Measurements from ENCODE around the gene RSBN1L.
A peak's percentile ranks its signal among the peaks of the same experiment; 100 is the strongest.

Gene RSBN1L

GRCh38 chr7:77796109-77796508 lies 99.8 kb downstream of the RSBN1L start:
- Histone ChIP-seq H3K27ac (ENCODE audit: low read depth, low read length) (no peak overlapping the region), H3K9me3 (ENCODE audit: control insufficient read depth in 5 of 5, low read length in 5 of 5) (no peaks in the 10 kb centered on the region), H3K36me3 (ENCODE audit: control insufficient read depth in 5 of 5, insufficient read depth in 5 of 5, low read length in 5 of 5) (peaks cover 0 to 5% (median 0%) of the 10 kb centered on the region in 5 donors), H3K4me3 (ENCODE audit: low read depth in 1 of 5, low read length in 5 of 5) (no peak overlapping the region), H3K27me3 (ENCODE audit: control insufficient read depth in 5 of 5, insufficient read depth in 4 of 5, low read length in 5 of 5) (no peaks in the 10 kb centered on the region), H3K9ac (ENCODE audit: low read length in 5 of 5) (no peak overlapping the region), H3K4me1 (ENCODE audit: control insufficient read depth in 5 of 5, insufficient read depth in 5 of 5, low read length in 5 of 5) (peaks cover 2 to 42% (median 32%) of the 10 kb centered on the region in 5 donors)

GRCh38 chr7:77796960-77797359 lies 100.7 kb downstream of the RSBN1L start:
- H3K4me3 ChIP-seq (ENCODE audit: low read depth in 1 of 5, low read length in 5 of 5) = peak overlapping the region; percentile 85 to 99 (median 97)
- peaks cover 0 to 5% (median 0%) of the 10 kb centered on the region in 5 donors for H3K36me3 ChIP-seq (ENCODE audit: control insufficient read depth in 5 of 5, insufficient read depth in 5 of 5, low read length in 5 of 5)
- no peak overlapping the region for H3K27ac ChIP-seq (ENCODE audit: low read depth, low read length)
- no peaks in the 10 kb centered on the region for H3K27me3 ChIP-seq (ENCODE audit: control insufficient read depth in 5 of 5, insufficient read depth in 4 of 5, low read length in 5 of 5)
- H3K9me3 ChIP-seq (ENCODE audit: control insufficient read depth in 5 of 5, low read length in 5 of 5) = no peaks in the 10 kb centered on the region
- peaks cover 2 to 42% (median 32%) of the 10 kb centered on the region in 5 donors for H3K4me1 ChIP-seq (ENCODE audit: control insufficient read depth in 5 of 5, insufficient read depth in 5 of 5, low read length in 5 of 5)
- peak overlapping the region in 3 of 5 donors; percentile 81 to 97 (median 94) for H3K9ac ChIP-seq (ENCODE audit: low read length in 5 of 5)

- H3K4me3 ChIP-seq (ENCODE audit: low read depth in 1 of 5, low read length in 5 of 5) = peak overlapping the region; percentile 85 to 99 (median 97)
- H3K36me3 ChIP-seq (ENCODE audit: control insufficient read depth in 5 of 5, insufficient read depth in 5 of 5, low read length in 5 of 5) = peaks cover 0 to 5% (median 0%) of the 10 kb centered on the region in 5 donors
- no peaks in the 10 kb centered on the region for H3K9me3 ChIP-seq (ENCODE audit: control insufficient read depth in 5 of 5, low read length in 5 of 5)
- peak overlapping the region; percentile 73 to 97 (median 81) for H3K9ac ChIP-seq (ENCODE audit: low read length in 5 of 5)
- H3K27me3 ChIP-seq (ENCODE audit: control insufficient read depth in 5 of 5, insufficient read depth in 4 of 5, low read length in 5 of 5) = no peaks in the 10 kb centered on the region
- H3K27ac ChIP-seq (ENCODE audit: low read depth, low read length) = peak overlapping the region; percentile 84
- H3K4me1 ChIP-seq (ENCODE audit: control insufficient read depth in 5 of 5, insufficient read depth in 5 of 5, low read length in 5 of 5) = peaks cover 3 to 42% (median 32%) of the 10 kb centered on the region in 5 donors
Observed at GRCh38 chr7:77797734-77798393, 101.6 kb downstream of the RSBN1L start.

GRCh38 chr7:77798394-77799077 lies 102.3 kb downstream of the RSBN1L start, which contains the start of the genes PHTF2 and TMEM60:
PHTF2 (plus strand) TSS chr7:77798773.
TMEM60 (minus strand) TSS chr7:77798434; CDS start chr7:77794373, 4,061 bp downstream.
- Histone ChIP-seq H3K4me1 (ENCODE audit: control insufficient read depth in 5 of 5, insufficient read depth in 5 of 5, low read length in 5 of 5) (peaks cover 3 to 42% (median 36%) of the 10 kb centered on the region in 5 donors), H3K36me3 (ENCODE audit: control insufficient read depth in 5 of 5, insufficient read depth in 5 of 5, low read length in 5 of 5) (peaks cover 0 to 5% (median 0%) of the 10 kb centered on the region in 5 donors), H3K27me3 (ENCODE audit: control insufficient read depth in 5 of 5, insufficient read depth in 4 of 5, low read length in 5 of 5) (no peaks in the 10 kb centered on the region), H3K27ac (ENCODE audit: low read depth, low read length) (peak within 1 kb of the TSS; percentile 84), H3K9me3 (ENCODE audit: control insufficient read depth in 5 of 5, low read length in 5 of 5) (no peaks in the 10 kb centered on the region), H3K4me3 (ENCODE audit: low read depth in 1 of 5, low read length in 5 of 5) (peak within 1 kb of the TSS; percentile 85 to 99 (median 97)), H3K9ac (ENCODE audit: low read length in 5 of 5) (peak within 1 kb of the TSS; percentile 77 to 97 (median 88))

GRCh38 chr7:77799078-77799964 lies 103.1 kb downstream of the RSBN1L start:
- Histone ChIP-seq H3K36me3 (ENCODE audit: control insufficient read depth in 5 of 5, insufficient read depth in 5 of 5, low read length in 5 of 5) (peaks cover 0 to 4% (median 0%) of the 10 kb centered on the region in 5 donors), H3K9ac (ENCODE audit: low read length in 5 of 5) (peak overlapping the region; percentile 69 to 88 (median 78)), H3K4me1 (ENCODE audit: control insufficient read depth in 5 of 5, insufficient read depth in 5 of 5, low read length in 5 of 5) (peaks cover 3 to 37% (median 34%) of the 10 kb centered on the region in 5 donors), H3K4me3 (ENCODE audit: low read depth in 1 of 5, low read length in 5 of 5) (peak overlapping the region; percentile 70 to 99 (median 97)), H3K9me3 (ENCODE audit: control insufficient read depth in 5 of 5, low read length in 5 of 5) (no peaks in the 10 kb centered on the region), H3K27me3 (ENCODE audit: control insufficient read depth in 5 of 5, insufficient read depth in 4 of 5, low read length in 5 of 5) (no peaks in the 10 kb centered on the region), H3K27ac (ENCODE audit: low read depth, low read length) (peak overlapping the region; percentile 84)

GRCh38 chr7:77800158-77800557 lies 103.9 kb downstream of the RSBN1L start:
- Histone ChIP-seq H3K9me3 (ENCODE audit: control insufficient read depth in 5 of 5, low read length in 5 of 5) (peaks cover 0 to 3% (median 0%) of the 10 kb centered on the region in 5 donors), H3K36me3 (ENCODE audit: control insufficient read depth in 5 of 5, insufficient read depth in 5 of 5, low read length in 5 of 5) (no peaks in the 10 kb centered on the region), H3K4me3 (ENCODE audit: low read depth in 1 of 5, low read length in 5 of 5) (peak overlapping the region in 1 of 5 donors; percentile 6), H3K27me3 (ENCODE audit: control insufficient read depth in 5 of 5, insufficient read depth in 4 of 5, low read length in 5 of 5) (no peaks in the 10 kb centered on the region), H3K27ac (ENCODE audit: low read depth, low read length) (no peak overlapping the region), H3K4me1 (ENCODE audit: control insufficient read depth in 5 of 5, insufficient read depth in 5 of 5, low read length in 5 of 5) (peaks cover 3 to 37% (median 28%) of the 10 kb centered on the region in 5 donors), H3K9ac (ENCODE audit: low read length in 5 of 5) (no peak overlapping the region)

GRCh38 chr7:77800730-77801129 lies 104.5 kb downstream of the RSBN1L start:
- Histone ChIP-seq H3K4me3 (ENCODE audit: low read depth in 1 of 5, low read length in 5 of 5) (no peak overlapping the region), H3K9me3 (ENCODE audit: control insufficient read depth in 5 of 5, low read length in 5 of 5) (peaks cover 0 to 5% (median under 1%) of the 10 kb centered on the region in 5 donors), H3K27ac (ENCODE audit: low read depth, low read length) (no peak overlapping the region), H3K27me3 (ENCODE audit: control insufficient read depth in 5 of 5, insufficient read depth in 4 of 5, low read length in 5 of 5) (no peaks in the 10 kb centered on the region), H3K36me3 (ENCODE audit: control insufficient read depth in 5 of 5, insufficient read depth in 5 of 5, low read length in 5 of 5) (no peaks in the 10 kb centered on the region), H3K9ac (ENCODE audit: low read length in 5 of 5) (no peak overlapping the region), H3K4me1 (ENCODE audit: control insufficient read depth in 5 of 5, insufficient read depth in 5 of 5, low read length in 5 of 5) (peaks cover 3 to 37% (median 28%) of the 10 kb centered on the region in 5 donors)

GRCh38 chr7:77802557-77803405 lies 106.5 kb downstream of the RSBN1L start:
- H3K9me3 ChIP-seq (ENCODE audit: control insufficient read depth in 5 of 5, low read length in 5 of 5) = peaks cover 4 to 19% (median 13%) of the 10 kb centered on the region in 5 donors
- no peaks in the 10 kb centered on the region for H3K36me3 ChIP-seq (ENCODE audit: control insufficient read depth in 5 of 5, insufficient read depth in 5 of 5, low read length in 5 of 5)
- H3K4me3 ChIP-seq (ENCODE audit: low read depth in 1 of 5, low read length in 5 of 5) = no peak overlapping the region
- H3K27me3 ChIP-seq (ENCODE audit: control insufficient read depth in 5 of 5, insufficient read depth in 4 of 5, low read length in 5 of 5) = no peaks in the 10 kb centered on the region
- H3K4me1 ChIP-seq (ENCODE audit: control insufficient read depth in 5 of 5, insufficient read depth in 5 of 5, low read length in 5 of 5) = peaks cover 3 to 23% (median 11%) of the 10 kb centered on the region in 5 donors
- no peak overlapping the region for H3K27ac ChIP-seq (ENCODE audit: low read depth, low read length)
- H3K9ac ChIP-seq (ENCODE audit: low read length in 5 of 5) = no peak overlapping the region

- Histone ChIP-seq H3K9me3 (ENCODE audit: control insufficient read depth in 5 of 5, low read length in 5 of 5) (peaks cover 4 to 23% (median 13%) of the 10 kb centered on the region in 5 donors), H3K4me1 (ENCODE audit: control insufficient read depth in 5 of 5, insufficient read depth in 5 of 5, low read length in 5 of 5) (peaks cover 0 to 11% (median 1%) of the 10 kb centered on the region in 5 donors), H3K27ac (ENCODE audit: low read depth, low read length) (no peak overlapping the region), H3K27me3 (ENCODE audit: control insufficient read depth in 5 of 5, insufficient read depth in 4 of 5, low read length in 5 of 5) (no peaks in the 10 kb centered on the region), H3K9ac (ENCODE audit: low read length in 5 of 5) (no peak overlapping the region), H3K4me3 (ENCODE audit: low read depth in 1 of 5, low read length in 5 of 5) (no peak overlapping the region), H3K36me3 (ENCODE audit: control insufficient read depth in 5 of 5, insufficient read depth in 5 of 5, low read length in 5 of 5) (no peaks in the 10 kb centered on the region)
Observed at GRCh38 chr7:77806425-77806824, 110.2 kb downstream of the RSBN1L start.
